ENCODE measurements around the gene AJAP1.

The AJAP1 gene

GRCh38 chr1:4616831-4617465 is 37.5 kb upstream of the AJAP1 start:
- TF ChIP-seq, protein P1, sequence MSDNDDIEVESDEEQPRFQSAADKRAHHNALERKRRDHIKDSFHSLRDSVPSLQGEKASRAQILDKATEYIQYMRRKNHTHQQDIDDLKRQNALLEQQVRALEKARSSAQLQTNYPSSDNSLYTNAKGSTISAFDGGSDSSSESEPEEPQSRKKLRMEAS (IDR thresholded peaks at IDR 0.05): no peak
- TF ChIP-seq EGR1 (IDR thresholded peaks at IDR 0.05): no peak
- TF ChIP-seq RAD21 (IDR thresholded peaks at IDR 0.05; ENCODE audit: low read depth): no peak

DNA sequence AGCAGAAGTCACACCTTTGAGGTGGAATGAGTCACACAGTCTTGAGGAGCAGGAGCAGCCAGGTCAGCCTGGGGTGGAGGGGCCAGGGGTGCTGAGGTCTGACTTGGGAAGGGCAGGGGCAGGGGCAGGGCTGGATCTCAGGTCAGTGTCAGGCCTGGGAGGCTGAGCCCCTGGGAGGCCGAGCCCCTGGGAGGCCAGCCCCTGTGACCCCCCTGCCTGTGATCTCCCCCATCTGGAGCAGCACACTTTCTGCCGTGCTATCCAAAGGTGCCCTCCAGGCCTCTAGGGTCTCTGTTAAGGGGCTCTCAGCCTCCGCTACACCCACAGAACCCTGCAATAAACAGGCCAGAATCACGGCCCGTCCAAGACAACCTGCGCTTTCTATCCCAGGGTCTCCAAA is 36.9 kb upstream of the AJAP1 start:
- no peak for TF ChIP-seq CEBPB (IDR thresholded peaks at IDR 0.05)
- no peak for TF ChIP-seq EGR1 (IDR thresholded peaks at IDR 0.05)
- TF ChIP-seq ZBTB7A (IDR thresholded peaks at IDR 0.05; ENCODE audit: low read depth): no peak
- no peak for TF ChIP-seq TCF12 (IDR thresholded peaks at IDR 0.05; ENCODE audit: low read depth)
- TF ChIP-seq, protein P2, sequence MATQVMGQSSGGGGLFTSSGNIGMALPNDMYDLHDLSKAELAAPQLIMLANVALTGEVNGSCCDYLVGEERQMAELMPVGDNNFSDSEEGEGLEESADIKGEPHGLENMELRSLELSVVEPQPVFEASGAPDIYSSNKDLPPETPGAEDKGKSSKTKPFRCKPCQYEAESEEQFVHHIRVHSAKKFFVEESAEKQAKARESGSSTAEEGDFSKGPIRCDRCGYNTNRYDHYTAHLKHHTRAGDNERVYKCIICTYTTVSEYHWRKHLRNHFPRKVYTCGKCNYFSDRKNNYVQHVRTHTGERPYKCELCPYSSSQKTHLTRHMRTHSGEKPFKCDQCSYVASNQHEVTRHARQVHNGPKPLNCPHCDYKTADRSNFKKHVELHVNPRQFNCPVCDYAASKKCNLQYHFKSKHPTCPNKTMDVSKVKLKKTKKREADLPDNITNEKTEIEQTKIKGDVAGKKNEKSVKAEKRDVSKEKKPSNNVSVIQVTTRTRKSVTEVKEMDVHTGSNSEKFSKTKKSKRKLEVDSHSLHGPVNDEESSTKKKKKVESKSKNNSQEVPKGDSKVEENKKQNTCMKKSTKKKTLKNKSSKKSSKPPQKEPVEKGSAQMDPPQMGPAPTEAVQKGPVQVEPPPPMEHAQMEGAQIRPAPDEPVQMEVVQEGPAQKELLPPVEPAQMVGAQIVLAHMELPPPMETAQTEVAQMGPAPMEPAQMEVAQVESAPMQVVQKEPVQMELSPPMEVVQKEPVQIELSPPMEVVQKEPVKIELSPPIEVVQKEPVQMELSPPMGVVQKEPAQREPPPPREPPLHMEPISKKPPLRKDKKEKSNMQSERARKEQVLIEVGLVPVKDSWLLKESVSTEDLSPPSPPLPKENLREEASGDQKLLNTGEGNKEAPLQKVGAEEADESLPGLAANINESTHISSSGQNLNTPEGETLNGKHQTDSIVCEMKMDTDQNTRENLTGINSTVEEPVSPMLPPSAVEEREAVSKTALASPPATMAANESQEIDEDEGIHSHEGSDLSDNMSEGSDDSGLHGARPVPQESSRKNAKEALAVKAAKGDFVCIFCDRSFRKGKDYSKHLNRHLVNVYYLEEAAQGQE (IDR thresholded peaks at IDR 0.05; ENCODE audit: low read depth): no peak
- TF ChIP-seq CREB1 (IDR thresholded peaks at IDR 0.05; ENCODE audit: low read depth): no peak
- TF ChIP-seq RAD21 (IDR thresholded peaks at IDR 0.05; ENCODE audit: low read depth): no peak
- TF ChIP-seq TEAD4 (IDR thresholded peaks at IDR 0.05): no peak
- no peak for TF ChIP-seq TAF1 (IDR thresholded peaks at IDR 0.05; ENCODE audit: low read depth)
- TF ChIP-seq, protein P1 (IDR thresholded peaks at IDR 0.05): no peak
- TF ChIP-seq USF1 (IDR thresholded peaks at IDR 0.05): no peak
- TF ChIP-seq YY1 (IDR thresholded peaks at IDR 0.05; ENCODE audit: low read depth): no peak
- no peak for TF ChIP-seq FOXM1 (IDR thresholded peaks at IDR 0.05; ENCODE audit: borderline replicate concordance, low read depth)
- TF ChIP-seq EP300 (IDR thresholded peaks at IDR 0.05; ENCODE audit: borderline replicate concordance): no peak
- TF ChIP-seq NFIC (IDR thresholded peaks at IDR 0.05): no peak

- no peak for TF ChIP-seq EGR1 (IDR thresholded peaks at IDR 0.05)
- no peak for TF ChIP-seq TAF1 (IDR thresholded peaks at IDR 0.05; ENCODE audit: low read depth)
- TF ChIP-seq, protein P1 (IDR thresholded peaks at IDR 0.05): no peak
- no peak for TF ChIP-seq ZBTB7A (IDR thresholded peaks at IDR 0.05; ENCODE audit: low read depth)
- no peak for TF ChIP-seq USF1 (IDR thresholded peaks at IDR 0.05)
- TF ChIP-seq, protein P2 (IDR thresholded peaks at IDR 0.05; ENCODE audit: low read depth): no peak
- no peak for TF ChIP-seq TCF12 (IDR thresholded peaks at IDR 0.05; ENCODE audit: low read depth)
- no peak for TF ChIP-seq YY1 (IDR thresholded peaks at IDR 0.05; ENCODE audit: low read depth)
- TF ChIP-seq FOXM1 (IDR thresholded peaks at IDR 0.05; ENCODE audit: borderline replicate concordance, low read depth): no peak
- no peak for TF ChIP-seq CREB1 (IDR thresholded peaks at IDR 0.05; ENCODE audit: low read depth)
- no peak for TF ChIP-seq NFIC (IDR thresholded peaks at IDR 0.05)
Observed at GRCh38 chr1:4621646-4622045, 32.8 kb upstream of the AJAP1 start.

GRCh38 chr1:4622821-4623220 is 31.6 kb upstream of the AJAP1 start:
- TF ChIP-seq, protein P2 (IDR thresholded peaks at IDR 0.05; ENCODE audit: low read depth): no peak
- TF ChIP-seq CEBPB (IDR thresholded peaks at IDR 0.05) (no peak), CREB1 (IDR thresholded peaks at IDR 0.05; ENCODE audit: low read depth) (no peak), ZBTB7A (IDR thresholded peaks at IDR 0.05; ENCODE audit: low read depth) (no peak), NFIC (IDR thresholded peaks at IDR 0.05) (no peak), RAD21 (IDR thresholded peaks at IDR 0.05; ENCODE audit: low read depth) (no peak), EP300 (IDR thresholded peaks at IDR 0.05; ENCODE audit: borderline replicate concordance) (no peak), TAF1 (IDR thresholded peaks at IDR 0.05; ENCODE audit: low read depth) (no peak), TCF12 (IDR thresholded peaks at IDR 0.05; ENCODE audit: low read depth) (no peak), EGR1 (IDR thresholded peaks at IDR 0.05) (no peak), TEAD4 (IDR thresholded peaks at IDR 0.05) (no peak)
- TF ChIP-seq, protein P1 (IDR thresholded peaks at IDR 0.05): no peak

All from Ishikawa (cell line).